Body of pancreas (tissue), 4 donors: Measurements from ENCODE around the gene NUP62CL.

Source experiments
- POLR2A ChIP-seq, 3 donors: fragments of 450-650 bp; IDR thresholded peaks; one replicate each; pipeline ENCODE4 v1.6.1; 2016; ENCODE audit warnings: antibody characterized with exemption in 3 of 3, mild to moderate bottlenecking in 2 of 3
- TF ChIP-seq, protein P1 (sequence below), 7 experiments: fragments of 450-650 bp in 4 of 7; fragments of 200-600 bp in 3 of 7; sonication (generic) in 3 of 7; IDR thresholded peaks; one replicate each; pipeline ENCODE4 v1.5.1; 2016 to 2019; ENCODE audit warnings: antibody characterized with exemption in 7 of 7

DNA sequence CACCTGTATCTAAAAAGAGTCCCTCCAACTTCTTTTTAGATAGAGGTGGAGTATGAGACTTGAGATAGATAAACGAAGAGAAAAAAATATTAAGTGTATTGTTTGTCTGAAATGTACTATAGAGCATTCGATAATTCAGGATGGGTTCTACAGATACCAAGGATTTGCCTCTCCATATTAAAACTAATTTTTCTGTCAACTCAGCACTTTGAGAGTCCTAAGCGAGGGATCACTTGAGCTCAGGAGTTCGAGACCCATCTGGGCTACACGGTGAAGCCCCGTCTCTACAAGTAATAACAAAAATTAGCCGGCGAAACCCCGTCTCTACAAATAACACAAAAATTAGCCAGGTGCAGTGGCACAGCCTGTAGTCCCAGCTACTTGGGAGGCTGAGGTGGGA, 1.7 kb upstream of the NUP62CL start:
- TF ChIP-seq, protein P1, sequence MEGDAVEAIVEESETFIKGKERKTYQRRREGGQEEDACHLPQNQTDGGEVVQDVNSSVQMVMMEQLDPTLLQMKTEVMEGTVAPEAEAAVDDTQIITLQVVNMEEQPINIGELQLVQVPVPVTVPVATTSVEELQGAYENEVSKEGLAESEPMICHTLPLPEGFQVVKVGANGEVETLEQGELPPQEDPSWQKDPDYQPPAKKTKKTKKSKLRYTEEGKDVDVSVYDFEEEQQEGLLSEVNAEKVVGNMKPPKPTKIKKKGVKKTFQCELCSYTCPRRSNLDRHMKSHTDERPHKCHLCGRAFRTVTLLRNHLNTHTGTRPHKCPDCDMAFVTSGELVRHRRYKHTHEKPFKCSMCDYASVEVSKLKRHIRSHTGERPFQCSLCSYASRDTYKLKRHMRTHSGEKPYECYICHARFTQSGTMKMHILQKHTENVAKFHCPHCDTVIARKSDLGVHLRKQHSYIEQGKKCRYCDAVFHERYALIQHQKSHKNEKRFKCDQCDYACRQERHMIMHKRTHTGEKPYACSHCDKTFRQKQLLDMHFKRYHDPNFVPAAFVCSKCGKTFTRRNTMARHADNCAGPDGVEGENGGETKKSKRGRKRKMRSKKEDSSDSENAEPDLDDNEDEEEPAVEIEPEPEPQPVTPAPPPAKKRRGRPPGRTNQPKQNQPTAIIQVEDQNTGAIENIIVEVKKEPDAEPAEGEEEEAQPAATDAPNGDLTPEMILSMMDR (IDR thresholded peaks at IDR 0.05), result no peak
- no peak for TF ChIP-seq POLR2A (IDR thresholded peaks at IDR 0.05)
